Upper lobe of left lung (tissue), 6 donors: ENCODE results near the gene MED22. TPM values are rescaled to one million over a fixed set of nuclear protein-coding genes. Genes with fewer than 3 reads are reported as not detected.
"Not testable (repeated sequence)": the region's sequence is repeated elsewhere in the genome, so short reads cannot be mapped to it uniquely, and the experiment has no call there.

Experiments used
- ATAC-seq, 2 donors: fragments of 200-7000 bp; cut with Tn5 transposase; one replicate each; pipeline ENCODE4 v1.9.1; 2022; ENCODE audit warnings: mild to moderate bottlenecking in 2 of 2, moderate library complexity in 2 of 2; ENCODE audit not compliant: low FRiP score in 2 of 2
- DNase-seq, 2 donors: peaks; one replicate each; pipeline ENCODE4 v3.0.0-alpha.2; 2019 to 2020
- H3K27ac ChIP-seq, 4 donors: fragments of 200-600 bp; sonication (generic); one replicate each; pipeline ENCODE4 v1.5.1; 2016 to 2019
- H3K27me3 ChIP-seq, 4 donors: fragments of 200-600 bp; sonication (generic); one replicate each; pipeline ENCODE4 v1.5.1; 2017 to 2019
- H3K36me3 ChIP-seq, 4 donors: fragments of 200-600 bp; sonication (generic); one replicate each; pipeline ENCODE4 v1.5.1; 2016 to 2019
- H3K4me1 ChIP-seq, 4 donors: fragments of 200-600 bp; sonication (generic); one replicate each; pipeline ENCODE4 v1.5.1; 2018 to 2019
- H3K4me3 ChIP-seq, 4 donors: fragments of 200-600 bp; sonication (generic); one replicate each; pipeline ENCODE4 v1.5.1; 2017 to 2019; ENCODE audit warnings: mild to moderate bottlenecking in 2 of 4, moderate library complexity in 1 of 4
- H3K9me3 ChIP-seq, 4 donors: fragments of 200-600 bp; sonication (generic); one replicate each; pipeline ENCODE4 v1.5.1; 2018 to 2019
- EP300 ChIP-seq, 4 donors: sonication (generic); formaldehyde crosslinking; IDR thresholded peaks; one replicate each; pipeline ENCODE4 v1.5.1; 2017; ENCODE audit warnings: antibody characterized with exemption in 4 of 4, control low read depth in 2 of 4
- POLR2A ChIP-seq, 4 donors: fragments of 450-650 bp; IDR thresholded peaks; one replicate each; pipeline ENCODE4 v1.5.1; 2016 to 2017; ENCODE audit warnings: antibody characterized with exemption in 4 of 4, mild to moderate bottlenecking in 2 of 4
- POLR2AphosphoS5 ChIP-seq, 2 donors: sonication (generic); formaldehyde crosslinking; IDR thresholded peaks; one replicate each; pipeline ENCODE4 v1.5.1; 2017; ENCODE audit warnings: antibody characterized with exemption in 2 of 2
- WGBS, 2 donors: methylation state at CpG; one replicate each; pipeline ENCODE4 v1.1.5; 2017 to 2018; 5-methylcytosine and 5-hydroxymethylcytosine counted together
- total RNA-seq, 6 donors: library from RNA; depleted of rRNA in 4 of 6; stranded (reverse); fragments of >200 nt in 4 of 6; gene quantifications; one replicate each; pipeline versions ENCODE4 v1.1.0 to v1.2.1, GENCODE V29; 2016 to 2021
- TF ChIP-seq, protein P1 (sequence below), 6 experiments: fragments of 450-650 bp in 4 of 6; fragments of 200-600 bp in 2 of 6; sonication (generic) in 2 of 6; IDR thresholded peaks; one replicate each; pipeline ENCODE4 v1.5.1; 2016 to 2019; ENCODE audit warnings: antibody characterized with exemption in 6 of 6
- donor health status: DM: no; HTN: no; CAD: no; lungs with moderate emphysema.
- donor health status: DM: no; HTN: yes; CAD: no; lungs with severe emphysema.

MED22 gene
- total RNA-seq, 6 donors from 2014 or later: 28.1 to 41.0 (median 30.5) TPM

- ATAC-seq (no peak), DNase-seq (no peak)
These were observed 29.8 kb upstream of the MED22 start for GRCh38 chr9:133377721-133378216.

DNA sequence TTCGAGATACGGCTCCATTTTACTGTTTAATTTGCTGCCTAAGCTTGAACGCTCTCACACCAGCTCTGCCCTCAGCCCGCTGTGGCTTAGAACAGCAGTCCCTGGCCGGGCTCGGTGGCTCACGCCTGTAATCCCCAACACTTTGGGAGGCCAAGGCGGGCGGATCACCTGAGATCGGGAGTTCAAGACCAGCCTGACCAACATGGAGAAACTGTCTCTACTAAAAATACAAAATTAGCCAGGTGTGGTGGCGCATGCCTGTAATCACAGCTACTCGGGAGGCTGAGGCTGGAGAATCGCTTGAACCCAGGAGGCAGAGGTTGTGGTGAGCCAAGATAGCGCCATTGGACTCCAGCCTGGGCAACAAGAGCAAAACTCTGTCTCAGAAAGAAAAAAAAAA lies 29.3 kb upstream of the MED22 start:
- 88 to 91% methylated on average over 14 of the region's 14 CpGs for WGBS, 2 donors
- peaks cover 19 to 33% (median 30%) of the 10 kb centered on the region in 4 donors for H3K4me1 ChIP-seq
- H3K27me3 ChIP-seq, H3K4me3 ChIP-seq, H3K9me3 ChIP-seq, DNase-seq, H3K27ac ChIP-seq, H3K36me3 ChIP-seq, ATAC-seq: not testable (repeated sequence)

More at GRCh38 chr9:133377721-133378216, 29.8 kb upstream of the MED22 start:
- H3K27me3 ChIP-seq: no peaks in the 10 kb centered on the region
- H3K4me1 ChIP-seq: peaks cover 14 to 28% (median 26%) of the 10 kb centered on the region in 4 donors
- TF ChIP-seq POLR2A (IDR thresholded peaks at IDR 0.05) (no peak), EP300 (IDR thresholded peaks at IDR 0.05) (no peak), POLR2AphosphoS5 (IDR thresholded peaks at IDR 0.05) (no peak)
- TF ChIP-seq, protein P1, sequence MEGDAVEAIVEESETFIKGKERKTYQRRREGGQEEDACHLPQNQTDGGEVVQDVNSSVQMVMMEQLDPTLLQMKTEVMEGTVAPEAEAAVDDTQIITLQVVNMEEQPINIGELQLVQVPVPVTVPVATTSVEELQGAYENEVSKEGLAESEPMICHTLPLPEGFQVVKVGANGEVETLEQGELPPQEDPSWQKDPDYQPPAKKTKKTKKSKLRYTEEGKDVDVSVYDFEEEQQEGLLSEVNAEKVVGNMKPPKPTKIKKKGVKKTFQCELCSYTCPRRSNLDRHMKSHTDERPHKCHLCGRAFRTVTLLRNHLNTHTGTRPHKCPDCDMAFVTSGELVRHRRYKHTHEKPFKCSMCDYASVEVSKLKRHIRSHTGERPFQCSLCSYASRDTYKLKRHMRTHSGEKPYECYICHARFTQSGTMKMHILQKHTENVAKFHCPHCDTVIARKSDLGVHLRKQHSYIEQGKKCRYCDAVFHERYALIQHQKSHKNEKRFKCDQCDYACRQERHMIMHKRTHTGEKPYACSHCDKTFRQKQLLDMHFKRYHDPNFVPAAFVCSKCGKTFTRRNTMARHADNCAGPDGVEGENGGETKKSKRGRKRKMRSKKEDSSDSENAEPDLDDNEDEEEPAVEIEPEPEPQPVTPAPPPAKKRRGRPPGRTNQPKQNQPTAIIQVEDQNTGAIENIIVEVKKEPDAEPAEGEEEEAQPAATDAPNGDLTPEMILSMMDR (IDR thresholded peaks at IDR 0.05): no peak
- H3K27ac ChIP-seq: no peak overlapping the region
- H3K36me3 ChIP-seq: peaks cover 0 to 5% (median 4%) of the 10 kb centered on the region in 4 donors
- no peak overlapping the region for H3K4me3 ChIP-seq
- H3K9me3 ChIP-seq: no peaks in the 10 kb centered on the region
- 84 to 92% methylated on average over 5 to 6 of the region's 6 CpGs for WGBS, 2 donors

DNA sequence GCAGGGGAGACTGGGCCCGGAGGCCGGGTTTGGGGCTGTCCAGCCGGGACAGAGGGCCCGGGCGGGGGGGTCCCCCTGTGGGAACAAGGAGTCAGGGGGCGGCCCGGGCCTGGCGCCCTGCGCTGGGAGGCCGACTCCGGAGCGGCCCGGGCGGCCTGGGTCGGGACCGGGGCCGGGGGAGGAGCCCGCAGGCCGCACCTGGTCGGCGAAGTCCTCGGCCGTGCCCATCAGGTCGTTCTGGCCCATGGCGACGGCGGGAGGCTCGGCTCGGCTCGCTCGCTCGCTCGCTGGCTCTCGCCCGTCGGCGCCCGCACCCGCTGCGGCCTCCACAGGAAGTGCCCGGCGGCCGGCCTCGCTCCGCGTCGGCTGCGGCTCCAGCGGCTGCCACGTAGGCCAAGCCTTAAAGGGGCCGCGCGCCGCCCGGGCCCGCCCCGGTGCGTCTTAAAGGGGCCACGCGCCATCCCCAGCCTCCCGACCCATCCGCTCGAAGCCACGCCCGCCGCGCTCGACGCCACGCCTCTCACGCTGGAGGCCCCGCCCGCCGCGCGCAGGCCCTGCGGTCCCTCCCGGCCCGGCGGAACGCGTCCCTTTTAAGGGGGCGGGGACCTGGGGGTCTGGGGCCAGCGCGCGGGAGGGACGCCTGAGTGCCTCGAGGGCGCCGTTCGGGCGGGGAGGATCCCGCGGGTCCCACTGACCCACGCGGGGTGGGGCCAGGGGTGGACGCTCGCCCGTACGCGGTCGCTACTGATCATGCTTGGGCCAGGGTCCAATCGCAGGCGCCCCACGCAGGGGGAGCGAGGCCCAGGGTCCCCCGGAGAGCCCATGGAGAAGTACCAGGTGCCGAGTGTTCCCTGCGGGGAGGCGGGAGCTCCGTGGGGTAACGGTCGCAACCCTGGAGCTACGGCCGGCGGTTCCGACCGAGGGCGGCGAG lies 28.1 kb upstream of the MED22 start, which contains the start of the genes STKLD1 and SURF4:
Gene STKLD1, plus strand, starts transcription at position 643 of the 931 bp plus-strand sequence. Its CDS starts 108 bp downstream, at position 751.
Gene SURF4, minus strand, starts transcription at position 337 of the 931 bp plus-strand sequence. Its CDS starts 91 bp downstream, at position 246.
- ATAC-seq: peak; percentile 97 to 98
- Histone ChIP-seq H3K4me3 (peak within 1 kb of the TSS; percentile 70 to 96 (median 82)), H3K4me1 (peaks cover 32 to 46% (median 43%) of the 10 kb centered on the region in 4 donors), H3K36me3 (peaks cover 0 to 11% (median 5%) of the 10 kb centered on the region in 4 donors), H3K27me3 (no peaks in the 10 kb centered on the region), H3K27ac (peak within 1 kb of the TSS; percentile 95 to 100 (median 96)), H3K9me3 (no peaks in the 10 kb centered on the region)
- TF ChIP-seq EP300 (IDR thresholded peaks at IDR 0.05) (peak in 1 of 4 donors; percentile 10), POLR2AphosphoS5 (IDR thresholded peaks at IDR 0.05) (peak; percentile 79 to 91), POLR2A (IDR thresholded peaks at IDR 0.05) (peak in 3 of 4 donors; percentile 73 to 98 (median 89))
- TF ChIP-seq, protein P1 (IDR thresholded peaks at IDR 0.05): peak in 4 of 6 experiments; percentile 41 to 80 (median 62)
- WGBS, 2 donors: 0% methylated on average over 1 to 2 of the region's 120 CpGs
- peak; percentile 98 to 100 for DNase-seq

GRCh38 chr9:133375116-133375723 lies 27.3 kb upstream of the MED22 start:
- H3K9me3 ChIP-seq: no peaks in the 10 kb centered on the region
- DNase-seq: peak in 1 of 2 donors; percentile 67
- H3K36me3 ChIP-seq: peaks cover 0 to 14% (median 7%) of the 10 kb centered on the region in 4 donors
- ATAC-seq: peak in 1 of 2 donors; percentile 5
- peak overlapping the region; percentile 95 to 100 (median 96) for H3K27ac ChIP-seq
- H3K4me3 ChIP-seq: peak overlapping the region; percentile 70 to 96 (median 82)
- TF ChIP-seq EP300 (IDR thresholded peaks at IDR 0.05): no peak
- TF ChIP-seq POLR2A (IDR thresholded peaks at IDR 0.05): no peak
- TF ChIP-seq, protein P1 (IDR thresholded peaks at IDR 0.05): no peak
- peak in 1 of 2 donors; percentile 26 for TF ChIP-seq POLR2AphosphoS5 (IDR thresholded peaks at IDR 0.05)
- H3K4me1 ChIP-seq: peaks cover 39 to 54% (median 51%) of the 10 kb centered on the region in 4 donors
- no peaks in the 10 kb centered on the region for H3K27me3 ChIP-seq
- 0 to 1% methylated on average over 5 to 8 of the region's 39 CpGs for WGBS, 2 donors
